SK-N-SH treated with all-trans-retinoic acid at 6 μM for 48 hours (cell line): Measurements from ENCODE around the gene RNASET2.

Experiments
- ATAC-seq: fragments of 200-7000 bp; cut with Tn5 transposase; 3 replicates; pipeline ENCODE4 v1.9.1; 2020; ENCODE audit warnings: mild to moderate bottlenecking, moderate library complexity
- ARNTL ChIP-seq: fragments of 450-650 bp; formaldehyde crosslinking; IDR thresholded peaks from 2 replicates; pipeline ENCODE4 v1.5.0; 2020; ENCODE audit warnings: low read depth, mild to moderate bottlenecking, moderate library complexity, borderline replicate concordance
- BACH2 ChIP-seq: fragments of 250-450 bp; sonication (Bioruptor Pico); IDR thresholded peaks from 2 replicates; pipeline ENCODE4 v1.9.0; 2021; ENCODE audit warnings: mild to moderate bottlenecking, borderline replicate concordance
- CSDC2 ChIP-seq: fragments of 250-450 bp; sonication (Bioruptor Pico); IDR thresholded peaks from 2 replicates; pipeline ENCODE4 v1.5.0; 2020; ENCODE audit warnings: mild to moderate bottlenecking, moderate library complexity
- ESRRG ChIP-seq: fragments of 250-450 bp; sonication (Bioruptor Pico); IDR thresholded peaks from 2 replicates; pipeline ENCODE4 v1.6.1; 2021; ENCODE audit warnings: mild to moderate bottlenecking
- GLIS3 ChIP-seq: fragments of 250-450 bp; sonication (Bioruptor Pico); IDR thresholded peaks from 2 replicates; pipeline ENCODE4 v1.5.0; 2020; ENCODE audit warnings: mild to moderate bottlenecking, moderate library complexity
- ISL1 ChIP-seq: fragments of 250-450 bp; sonication (Bioruptor Pico); IDR thresholded peaks from 2 replicates; pipeline ENCODE4 v2.1.2; 2022; ENCODE audit warnings: mild to moderate bottlenecking, moderate library complexity
- OSR1 ChIP-seq: fragments of 250-450 bp; sonication (Bioruptor Pico); IDR thresholded peaks from 2 replicates; pipeline ENCODE4 v1.8.0; 2022; ENCODE audit warnings: moderate library complexity, mild to moderate bottlenecking, inconsistent platforms
- PPARA ChIP-seq: fragments of 250-450 bp; sonication (Bioruptor Pico); IDR thresholded peaks from 2 replicates; pipeline ENCODE4 v1.5.0; 2020; ENCODE audit warnings: mild to moderate bottlenecking, borderline replicate concordance
- RARB ChIP-seq: fragments of 250-450 bp; sonication (Bioruptor Pico); IDR thresholded peaks from 2 replicates; pipeline ENCODE4 v1.8.0; 2021; ENCODE audit warnings: mild to moderate bottlenecking, moderate library complexity
- SNAI2 ChIP-seq: fragments of 250-450 bp; sonication (Bioruptor Pico); IDR thresholded peaks from 2 replicates; pipeline ENCODE4 v1.5.0; 2020; ENCODE audit warnings: mild to moderate bottlenecking, moderate library complexity
- TOX ChIP-seq: fragments of 250-450 bp; sonication (Bioruptor Pico); IDR thresholded peaks from 2 replicates; pipeline ENCODE4 v1.8.0; 2021; ENCODE audit warnings: mild to moderate bottlenecking, moderate library complexity, borderline replicate concordance
- ZC3H10 ChIP-seq: fragments of 250-450 bp; sonication (Bioruptor Pico); IDR thresholded peaks from 2 replicates; pipeline ENCODE4 v1.5.1; 2021; ENCODE audit warnings: mild to moderate bottlenecking, moderate library complexity
- ZFP3 ChIP-seq: fragments of 250-450 bp; sonication (Bioruptor Pico); IDR thresholded peaks from 2 replicates; pipeline ENCODE4 v1.5.0; 2020; ENCODE audit warnings: mild to moderate bottlenecking, moderate library complexity
- ZFP30 ChIP-seq: fragments of 450-650 bp; formaldehyde crosslinking; IDR thresholded peaks from 2 replicates; pipeline ENCODE4 v1.5.0; 2022; ENCODE audit warnings: mild to moderate bottlenecking, moderate library complexity
- ZNF565 ChIP-seq: fragments of 450-650 bp; formaldehyde crosslinking; conservative IDR thresholded peaks from 2 replicates; pipeline ENCODE4 v1.5.0; 2020; ENCODE audit warnings: low read depth, mild to moderate bottlenecking, moderate library complexity
- ZNF8 ChIP-seq: fragments of 450-650 bp; formaldehyde crosslinking; IDR thresholded peaks from 2 replicates; pipeline ENCODE4 v1.5.0; 2020; ENCODE audit warnings: mild to moderate bottlenecking, moderate library complexity
- TF ChIP-seq, protein P1 (sequence below): fragments of 250-450 bp; sonication (Bioruptor Pico); IDR thresholded peaks from 2 replicates; pipeline ENCODE4 v1.5.1; 2021; ENCODE audit warnings: mild to moderate bottlenecking, moderate library complexity
- TF ChIP-seq, protein P2 (sequence below): fragments of 250-450 bp; sonication (Bioruptor Pico); IDR thresholded peaks from 2 replicates; pipeline ENCODE4 v1.8.0; 2020; ENCODE audit warnings: mild to moderate bottlenecking, moderate library complexity, borderline replicate concordance
- TF ChIP-seq, protein P3 (sequence below): fragments of 250-450 bp; sonication (Bioruptor Pico); IDR thresholded peaks from 2 replicates; pipeline ENCODE4 v1.8.0; 2021; ENCODE audit warnings: low read depth, mild to moderate bottlenecking, moderate library complexity, borderline replicate concordance
- TF ChIP-seq, protein P4 (sequence below): fragments of 250-450 bp; sonication (Bioruptor Pico); IDR thresholded peaks from 2 replicates; pipeline ENCODE4 v1.5.0; 2020; ENCODE audit warnings: mild to moderate bottlenecking, moderate library complexity

The RNASET2 gene

DNA sequence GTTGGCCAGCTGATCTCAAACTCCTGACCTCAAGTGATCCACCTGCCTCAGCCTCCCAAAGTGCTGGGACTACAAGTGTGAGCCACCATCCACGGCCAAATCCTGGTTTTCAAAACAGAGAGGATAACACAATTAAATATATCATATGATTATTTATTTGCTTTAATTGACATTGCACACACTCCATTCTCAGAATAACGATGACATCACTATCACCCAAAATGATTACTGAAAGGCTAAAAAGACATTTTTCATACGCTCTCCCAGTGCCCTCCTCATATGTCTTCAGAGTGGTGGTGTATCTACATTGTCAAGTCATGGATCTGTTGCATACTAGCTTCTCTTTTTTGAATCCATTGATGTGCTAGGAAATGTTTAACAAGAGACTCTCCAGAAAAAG, 24.4 kb upstream of the RNASET2 start:
- TF ChIP-seq ESRRG (CRISPR knock-in tag): no peak
- TF ChIP-seq OSR1 (CRISPR knock-in tag): no peak
- no peak for TF ChIP-seq SNAI2
- TF ChIP-seq, protein P1, sequence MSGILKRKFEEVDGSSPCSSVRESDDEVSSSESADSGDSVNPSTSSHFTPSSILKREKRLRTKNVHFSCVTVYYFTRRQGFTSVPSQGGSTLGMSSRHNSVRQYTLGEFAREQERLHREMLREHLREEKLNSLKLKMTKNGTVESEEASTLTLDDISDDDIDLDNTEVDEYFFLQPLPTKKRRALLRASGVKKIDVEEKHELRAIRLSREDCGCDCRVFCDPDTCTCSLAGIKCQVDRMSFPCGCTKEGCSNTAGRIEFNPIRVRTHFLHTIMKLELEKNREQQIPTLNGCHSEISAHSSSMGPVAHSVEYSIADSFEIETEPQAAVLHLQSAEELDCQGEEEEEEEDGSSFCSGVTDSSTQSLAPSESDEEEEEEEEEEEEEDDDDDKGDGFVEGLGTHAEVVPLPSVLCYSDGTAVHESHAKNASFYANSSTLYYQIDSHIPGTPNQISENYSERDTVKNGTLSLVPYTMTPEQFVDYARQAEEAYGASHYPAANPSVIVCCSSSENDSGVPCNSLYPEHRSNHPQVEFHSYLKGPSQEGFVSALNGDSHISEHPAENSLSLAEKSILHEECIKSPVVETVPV (CRISPR knock-in tag): no peak
- no peak for TF ChIP-seq ZFP30 (CRISPR knock-in tag)
- TF ChIP-seq GLIS3 (CRISPR knock-in tag): no peak
- no peak for TF ChIP-seq ZNF565 (CRISPR knock-in tag)
- no peak for TF ChIP-seq ZNF8 (CRISPR knock-in tag)
- TF ChIP-seq TOX (CRISPR knock-in tag): no peak
- no peak for TF ChIP-seq BACH2 (CRISPR knock-in tag)
- no peak for TF ChIP-seq ZC3H10 (CRISPR knock-in tag)
- no peak for ATAC-seq

DNA sequence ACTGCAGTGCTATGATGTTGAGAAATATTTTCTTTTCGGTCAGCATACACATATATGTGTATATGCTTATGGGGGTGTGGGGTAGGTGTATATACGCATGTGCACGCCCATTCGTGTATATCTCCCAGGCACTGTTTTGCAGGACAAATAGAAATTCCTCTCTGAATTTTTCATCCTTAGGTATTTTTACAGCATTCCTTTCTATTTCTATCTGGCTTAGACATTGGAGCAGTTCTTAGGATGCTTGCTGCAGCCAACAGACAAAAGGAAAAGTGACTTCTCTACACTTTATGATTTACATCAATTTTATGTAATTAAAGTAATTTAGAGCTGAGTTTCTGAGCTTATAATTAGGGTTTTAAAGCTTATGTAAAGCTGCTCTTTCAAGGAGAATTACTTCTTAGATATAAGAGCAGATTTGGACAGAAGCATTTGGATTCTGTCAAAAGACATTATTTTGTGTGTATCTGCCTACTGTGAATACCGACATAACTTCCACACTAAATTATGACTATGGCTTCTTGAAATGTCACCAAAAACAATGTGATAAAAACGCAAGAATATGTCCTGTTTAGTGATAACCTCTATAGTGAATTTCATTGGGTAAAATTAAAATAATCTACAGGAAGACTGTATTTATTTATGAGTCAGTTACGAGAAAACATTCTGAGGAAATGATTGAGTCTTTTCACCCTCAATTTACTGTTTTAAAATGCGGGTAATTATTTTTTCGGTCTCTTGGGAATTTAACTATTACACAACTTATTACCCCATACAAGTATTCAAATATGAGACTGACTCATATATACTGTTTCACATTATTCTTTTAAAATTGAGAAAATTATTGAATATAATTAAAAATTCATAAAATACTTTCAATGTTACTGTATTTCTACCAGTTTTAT, 21.5 kb upstream of the RNASET2 start:
- peak; percentile 27; the same call in 1 of the 3 replicates for ATAC-seq
- TF ChIP-seq ZFP30 (CRISPR knock-in tag): no peak
- TF ChIP-seq, protein P2, sequence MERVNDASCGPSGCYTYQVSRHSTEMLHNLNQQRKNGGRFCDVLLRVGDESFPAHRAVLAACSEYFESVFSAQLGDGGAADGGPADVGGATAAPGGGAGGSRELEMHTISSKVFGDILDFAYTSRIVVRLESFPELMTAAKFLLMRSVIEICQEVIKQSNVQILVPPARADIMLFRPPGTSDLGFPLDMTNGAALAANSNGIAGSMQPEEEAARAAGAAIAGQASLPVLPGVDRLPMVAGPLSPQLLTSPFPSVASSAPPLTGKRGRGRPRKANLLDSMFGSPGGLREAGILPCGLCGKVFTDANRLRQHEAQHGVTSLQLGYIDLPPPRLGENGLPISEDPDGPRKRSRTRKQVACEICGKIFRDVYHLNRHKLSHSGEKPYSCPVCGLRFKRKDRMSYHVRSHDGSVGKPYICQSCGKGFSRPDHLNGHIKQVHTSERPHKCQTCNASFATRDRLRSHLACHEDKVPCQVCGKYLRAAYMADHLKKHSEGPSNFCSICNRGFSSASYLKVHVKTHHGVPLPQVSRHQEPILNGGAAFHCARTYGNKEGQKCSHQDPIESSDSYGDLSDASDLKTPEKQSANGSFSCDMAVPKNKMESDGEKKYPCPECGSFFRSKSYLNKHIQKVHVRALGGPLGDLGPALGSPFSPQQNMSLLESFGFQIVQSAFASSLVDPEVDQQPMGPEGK (CRISPR knock-in tag): no peak
- TF ChIP-seq, protein P1 (CRISPR knock-in tag): no peak
- TF ChIP-seq GLIS3 (CRISPR knock-in tag): no peak
- no peak for TF ChIP-seq ARNTL (CRISPR knock-in tag)
- no peak for TF ChIP-seq ZNF8 (CRISPR knock-in tag)

DNA sequence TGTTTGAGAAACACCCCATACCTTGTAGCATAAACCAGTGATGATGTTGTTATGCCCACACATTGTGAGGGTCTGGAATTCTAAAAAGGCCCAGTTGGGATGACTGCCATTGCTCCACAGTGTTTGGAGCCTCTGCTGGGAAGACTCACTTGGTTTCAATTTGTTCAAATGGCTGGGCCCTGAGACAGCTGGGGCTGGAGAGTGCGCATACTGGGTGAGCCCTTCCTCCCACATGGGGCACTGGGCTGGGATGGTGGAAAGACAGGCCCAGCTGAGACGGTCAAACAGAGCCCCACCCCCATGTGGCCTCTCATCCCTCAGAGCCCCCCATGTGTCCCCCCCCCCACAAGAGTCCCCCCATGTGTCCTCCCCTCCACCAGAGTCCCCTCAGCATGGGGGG, 20.3 kb upstream of the RNASET2 start:
- TF ChIP-seq GLIS3 (CRISPR knock-in tag): no peak
- TF ChIP-seq, protein P2 (CRISPR knock-in tag): no peak
- TF ChIP-seq ISL1 (CRISPR knock-in tag): no peak
- TF ChIP-seq RARB (CRISPR knock-in tag): no peak
- TF ChIP-seq ZC3H10 (CRISPR knock-in tag): no peak
- TF ChIP-seq, protein P3, sequence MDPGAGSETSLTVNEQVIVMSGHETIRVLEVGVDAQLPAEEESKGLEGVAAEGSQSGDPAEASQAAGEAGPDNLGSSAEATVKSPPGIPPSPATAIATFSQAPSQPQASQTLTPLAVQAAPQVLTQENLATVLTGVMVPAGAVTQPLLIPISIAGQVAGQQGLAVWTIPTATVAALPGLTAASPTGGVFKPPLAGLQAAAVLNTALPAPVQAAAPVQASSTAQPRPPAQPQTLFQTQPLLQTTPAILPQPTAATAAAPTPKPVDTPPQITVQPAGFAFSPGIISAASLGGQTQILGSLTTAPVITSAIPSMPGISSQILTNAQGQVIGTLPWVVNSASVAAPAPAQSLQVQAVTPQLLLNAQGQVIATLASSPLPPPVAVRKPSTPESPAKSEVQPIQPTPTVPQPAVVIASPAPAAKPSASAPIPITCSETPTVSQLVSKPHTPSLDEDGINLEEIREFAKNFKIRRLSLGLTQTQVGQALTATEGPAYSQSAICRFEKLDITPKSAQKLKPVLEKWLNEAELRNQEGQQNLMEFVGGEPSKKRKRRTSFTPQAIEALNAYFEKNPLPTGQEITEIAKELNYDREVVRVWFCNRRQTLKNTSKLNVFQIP (CRISPR knock-in tag): no peak
- no peak for TF ChIP-seq ZFP3
- TF ChIP-seq, protein P4, sequence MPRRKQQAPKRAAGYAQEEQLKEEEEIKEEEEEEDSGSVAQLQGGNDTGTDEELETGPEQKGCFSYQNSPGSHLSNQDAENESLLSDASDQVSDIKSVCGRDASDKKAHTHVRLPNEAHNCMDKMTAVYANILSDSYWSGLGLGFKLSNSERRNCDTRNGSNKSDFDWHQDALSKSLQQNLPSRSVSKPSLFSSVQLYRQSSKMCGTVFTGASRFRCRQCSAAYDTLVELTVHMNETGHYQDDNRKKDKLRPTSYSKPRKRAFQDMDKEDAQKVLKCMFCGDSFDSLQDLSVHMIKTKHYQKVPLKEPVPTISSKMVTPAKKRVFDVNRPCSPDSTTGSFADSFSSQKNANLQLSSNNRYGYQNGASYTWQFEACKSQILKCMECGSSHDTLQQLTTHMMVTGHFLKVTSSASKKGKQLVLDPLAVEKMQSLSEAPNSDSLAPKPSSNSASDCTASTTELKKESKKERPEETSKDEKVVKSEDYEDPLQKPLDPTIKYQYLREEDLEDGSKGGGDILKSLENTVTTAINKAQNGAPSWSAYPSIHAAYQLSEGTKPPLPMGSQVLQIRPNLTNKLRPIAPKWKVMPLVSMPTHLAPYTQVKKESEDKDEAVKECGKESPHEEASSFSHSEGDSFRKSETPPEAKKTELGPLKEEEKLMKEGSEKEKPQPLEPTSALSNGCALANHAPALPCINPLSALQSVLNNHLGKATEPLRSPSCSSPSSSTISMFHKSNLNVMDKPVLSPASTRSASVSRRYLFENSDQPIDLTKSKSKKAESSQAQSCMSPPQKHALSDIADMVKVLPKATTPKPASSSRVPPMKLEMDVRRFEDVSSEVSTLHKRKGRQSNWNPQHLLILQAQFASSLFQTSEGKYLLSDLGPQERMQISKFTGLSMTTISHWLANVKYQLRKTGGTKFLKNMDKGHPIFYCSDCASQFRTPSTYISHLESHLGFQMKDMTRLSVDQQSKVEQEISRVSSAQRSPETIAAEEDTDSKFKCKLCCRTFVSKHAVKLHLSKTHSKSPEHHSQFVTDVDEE (CRISPR knock-in tag): no peak
- TF ChIP-seq BACH2 (CRISPR knock-in tag): no peak
- no peak for TF ChIP-seq ZNF565 (CRISPR knock-in tag)
- TF ChIP-seq PPARA (CRISPR knock-in tag): no peak
- TF ChIP-seq ZFP30 (CRISPR knock-in tag): no peak
- no peak for TF ChIP-seq CSDC2 (CRISPR knock-in tag)
- ATAC-seq: no peak
